Glutamatergic neuron (in vitro differentiated cells): ENCODE data around the gene CC2D1A. TPM values are rescaled to one million over a fixed set of nuclear protein-coding genes. Genes with fewer than 3 reads are reported as not detected.
A peak's percentile ranks its signal among the peaks of the same experiment; 100 is the strongest.

Source experiments
- DNase-seq: peaks from one replicate; pipeline ENCODE4 v3.0.0; 2022
- H3K27ac Mint-ChIP-seq: one replicate; pipeline ENCODE4 v1.8.0; 2020; ENCODE audit warnings: mild to moderate bottlenecking, mixed read lengths, inconsistent platforms; ENCODE audit not compliant: unreplicated experiment
- H3K27me3 Mint-ChIP-seq: one replicate; pipeline ENCODE4 v1.8.0; 2020; ENCODE audit warnings: mild to moderate bottlenecking, moderate library complexity, mixed read lengths, inconsistent platforms; ENCODE audit not compliant: unreplicated experiment
- H3K36me3 Mint-ChIP-seq: one replicate; pipeline ENCODE4 v1.8.0; 2020; ENCODE audit warnings: mild to moderate bottlenecking, mixed read lengths, inconsistent platforms; ENCODE audit not compliant: unreplicated experiment
- H3K4me1 Mint-ChIP-seq: one replicate; pipeline ENCODE4 v1.8.0; 2020; ENCODE audit warnings: mild to moderate bottlenecking, low read depth, mixed read lengths, inconsistent platforms; ENCODE audit not compliant: unreplicated experiment
- H3K4me3 Mint-ChIP-seq: one replicate; pipeline ENCODE4 v1.8.0; 2020; ENCODE audit warnings: mild to moderate bottlenecking, mixed read lengths, inconsistent platforms; ENCODE audit not compliant: unreplicated experiment
- H3K9me3 Mint-ChIP-seq: one replicate; pipeline ENCODE4 v1.8.0; 2020; ENCODE audit warnings: mild to moderate bottlenecking, moderate library complexity, mixed read lengths, inconsistent platforms; ENCODE audit not compliant: unreplicated experiment
- total RNA-seq: library from RNA; stranded (reverse); fragmentation: NEBNext Ultra II Directional; extraction: Animal tissue kit (Norgen Biotek cat#: 25700); gene quantifications from one replicate; pipeline ENCODE4 v1.2.1, GENCODE V29; 2021; ENCODE audit not compliant: unreplicated experiment
- TF ChIP-seq, protein P1 (sequence below): fragments of 200-600 bp; sonication (generic); IDR thresholded peaks from one replicate; pipeline ENCODE4 v1.5.0; 2021; ENCODE audit not compliant: partially characterized antibody, unreplicated experiment

CC2D1A gene
- total RNA-seq, 1 donor from 2014 or later: 56.3 TPM

- DNase-seq: peak; percentile 95
- Mint-ChIP-seq H3K4me1 (peaks cover 2% of the 10 kb centered on the region), H3K36me3 (no peaks in the 10 kb centered on the region), H3K27ac (no peak overlapping the region), H3K4me3 (peak overlapping the region; percentile 71), H3K27me3 (peaks cover 23% of the 10 kb centered on the region), H3K9me3 (peaks cover 9% of the 10 kb centered on the region)
- TF ChIP-seq, protein P1, sequence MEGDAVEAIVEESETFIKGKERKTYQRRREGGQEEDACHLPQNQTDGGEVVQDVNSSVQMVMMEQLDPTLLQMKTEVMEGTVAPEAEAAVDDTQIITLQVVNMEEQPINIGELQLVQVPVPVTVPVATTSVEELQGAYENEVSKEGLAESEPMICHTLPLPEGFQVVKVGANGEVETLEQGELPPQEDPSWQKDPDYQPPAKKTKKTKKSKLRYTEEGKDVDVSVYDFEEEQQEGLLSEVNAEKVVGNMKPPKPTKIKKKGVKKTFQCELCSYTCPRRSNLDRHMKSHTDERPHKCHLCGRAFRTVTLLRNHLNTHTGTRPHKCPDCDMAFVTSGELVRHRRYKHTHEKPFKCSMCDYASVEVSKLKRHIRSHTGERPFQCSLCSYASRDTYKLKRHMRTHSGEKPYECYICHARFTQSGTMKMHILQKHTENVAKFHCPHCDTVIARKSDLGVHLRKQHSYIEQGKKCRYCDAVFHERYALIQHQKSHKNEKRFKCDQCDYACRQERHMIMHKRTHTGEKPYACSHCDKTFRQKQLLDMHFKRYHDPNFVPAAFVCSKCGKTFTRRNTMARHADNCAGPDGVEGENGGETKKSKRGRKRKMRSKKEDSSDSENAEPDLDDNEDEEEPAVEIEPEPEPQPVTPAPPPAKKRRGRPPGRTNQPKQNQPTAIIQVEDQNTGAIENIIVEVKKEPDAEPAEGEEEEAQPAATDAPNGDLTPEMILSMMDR: peak; percentile 100
These were observed 44.1 kb upstream of the CC2D1A start for GRCh38 chr19:13861714-13862531.

DNA sequence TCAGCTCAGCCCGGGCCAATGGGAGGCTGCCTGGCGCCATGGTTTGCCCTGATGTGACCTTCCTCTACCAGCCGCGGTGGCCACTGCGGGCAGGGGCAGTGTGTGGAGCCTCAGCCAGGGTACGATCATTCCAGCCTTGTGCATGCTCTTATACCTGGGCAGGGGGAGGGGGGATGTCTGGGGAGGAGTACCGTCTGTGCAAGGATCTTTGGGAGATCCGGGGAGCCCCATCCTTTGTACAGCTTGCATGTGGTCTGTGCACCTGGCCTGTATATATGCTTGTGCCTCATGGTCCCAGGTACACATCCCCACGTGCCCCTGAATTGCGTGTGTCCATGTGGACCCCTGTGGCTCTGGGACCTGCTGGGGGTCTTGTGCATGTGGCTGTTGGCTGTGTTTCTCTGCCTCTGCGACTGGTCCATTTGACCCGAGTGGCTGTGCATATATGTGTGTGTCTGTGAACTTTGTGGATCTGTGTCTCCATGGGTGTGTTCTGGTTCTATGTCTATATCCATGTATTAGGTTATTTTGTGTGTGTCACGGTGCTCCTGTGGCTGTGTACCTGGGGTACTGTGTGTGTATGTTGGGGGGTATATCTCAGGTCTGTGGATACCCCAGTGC is 41.8 kb upstream of the CC2D1A start:
- peak overlapping the region; percentile 73 for H3K27ac Mint-ChIP-seq
- H3K9me3 Mint-ChIP-seq: peaks cover 9% of the 10 kb centered on the region
- no peak for DNase-seq

GRCh38 chr19:13864667-13865570 is 41.1 kb upstream of the CC2D1A start:
- H3K36me3 Mint-ChIP-seq: no peaks in the 10 kb centered on the region
- H3K4me1 Mint-ChIP-seq: peaks cover 2% of the 10 kb centered on the region
- peaks cover 31% of the 10 kb centered on the region for H3K27me3 Mint-ChIP-seq
- H3K27ac Mint-ChIP-seq: peak overlapping the region; percentile 73
- TF ChIP-seq, protein P1: no peak
- DNase-seq: no peak
- H3K9me3 Mint-ChIP-seq: peaks cover 9% of the 10 kb centered on the region
- peak overlapping the region; percentile 86 for H3K4me3 Mint-ChIP-seq

More for the DNA sequence above, 41.8 kb upstream of the CC2D1A start:
- TF ChIP-seq, protein P1: no peak
- H3K27me3 Mint-ChIP-seq: peaks cover 30% of the 10 kb centered on the region
- H3K36me3 Mint-ChIP-seq: no peaks in the 10 kb centered on the region
- peaks cover 2% of the 10 kb centered on the region for H3K4me1 Mint-ChIP-seq
- H3K4me3 Mint-ChIP-seq: peak overlapping the region; percentile 86

- peak overlapping the region; percentile 83 for H3K4me3 Mint-ChIP-seq
- no peaks in the 10 kb centered on the region for H3K36me3 Mint-ChIP-seq
- H3K9me3 Mint-ChIP-seq: peaks cover 9% of the 10 kb centered on the region
- H3K4me1 Mint-ChIP-seq: peaks cover 3% of the 10 kb centered on the region
- H3K27me3 Mint-ChIP-seq: peaks cover 38% of the 10 kb centered on the region
- DNase-seq: no peak
- H3K27ac Mint-ChIP-seq: peak overlapping the region; percentile 66
- TF ChIP-seq, protein P1: no peak
These were observed 40.2 kb upstream of the CC2D1A start for GRCh38 chr19:13865571-13866462.
